HG03103 (cell line): ENCODE results near the gene ALG12.

ENCODE experiments used
- ATAC-seq: cut with Tn5 transposase; IDR thresholded peaks from one replicate; pipeline ENCODE4 v1.9.1; 2021; ENCODE audit warnings: low read depth; ENCODE audit not compliant: unreplicated experiment

ALG12 gene

DNA sequence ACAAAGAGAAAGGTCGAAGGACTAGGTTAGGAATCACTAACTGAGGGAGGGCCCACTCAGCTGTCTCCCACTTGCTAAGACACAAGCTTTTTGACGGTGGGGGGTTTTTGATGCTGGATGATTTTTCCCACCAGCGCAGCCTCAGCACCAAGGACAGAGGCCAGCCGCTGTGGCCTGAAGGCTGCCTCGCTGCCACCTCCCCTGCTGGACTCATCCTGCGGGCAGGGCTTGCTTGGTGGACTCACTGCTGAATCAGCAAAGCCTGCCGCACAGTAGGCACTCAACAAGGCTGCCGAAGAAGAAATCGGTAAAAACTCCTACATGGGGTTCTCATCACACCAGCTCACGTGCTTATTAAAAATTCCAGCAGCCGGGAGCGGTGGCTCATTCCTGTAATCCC, 2.6 kb downstream of the ALG12 start:
- ATAC-seq, result no peak

DNA sequence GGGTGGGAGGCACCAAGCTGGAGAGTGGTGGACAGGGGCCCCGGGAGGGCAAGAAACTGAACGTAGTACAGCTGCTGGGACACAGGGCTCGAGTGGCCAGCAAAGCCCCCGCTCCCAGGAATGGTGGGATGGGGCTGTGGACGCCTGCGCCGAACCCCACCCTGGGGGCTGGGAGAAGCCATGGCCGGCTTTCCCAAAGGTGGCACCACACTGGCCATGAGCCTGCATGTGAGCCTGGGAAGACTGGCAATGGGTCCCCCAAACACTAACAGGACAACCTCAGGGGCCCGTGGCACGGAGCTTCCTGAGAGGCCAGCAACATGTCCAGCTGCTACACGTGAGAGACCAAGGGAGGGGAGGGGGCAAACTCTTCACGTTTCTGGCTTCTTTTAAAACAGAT, 4.0 kb downstream of the ALG12 start:
- ATAC-seq, result no peak

DNA sequence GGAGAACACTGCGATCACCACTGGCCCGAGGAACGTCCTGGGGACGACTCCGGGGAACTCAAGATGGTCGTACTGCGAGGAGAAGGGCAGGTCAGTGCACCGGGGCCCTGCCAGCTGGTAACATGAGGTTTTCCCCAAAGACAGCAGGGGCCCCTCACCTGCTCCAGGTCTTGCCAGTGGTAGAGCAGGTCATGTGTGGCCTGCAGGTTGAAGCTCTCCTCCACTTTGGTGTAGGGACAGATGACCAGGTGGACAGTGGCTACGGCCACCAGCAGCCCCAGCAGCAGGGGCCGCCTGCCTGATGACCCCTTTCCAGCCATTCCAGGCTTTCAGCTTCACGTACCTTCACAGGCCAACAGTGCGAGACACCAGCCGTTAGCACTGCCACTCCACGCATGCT, 4.8 kb downstream of the ALG12 start:
- ATAC-seq, result no peak

DNA sequence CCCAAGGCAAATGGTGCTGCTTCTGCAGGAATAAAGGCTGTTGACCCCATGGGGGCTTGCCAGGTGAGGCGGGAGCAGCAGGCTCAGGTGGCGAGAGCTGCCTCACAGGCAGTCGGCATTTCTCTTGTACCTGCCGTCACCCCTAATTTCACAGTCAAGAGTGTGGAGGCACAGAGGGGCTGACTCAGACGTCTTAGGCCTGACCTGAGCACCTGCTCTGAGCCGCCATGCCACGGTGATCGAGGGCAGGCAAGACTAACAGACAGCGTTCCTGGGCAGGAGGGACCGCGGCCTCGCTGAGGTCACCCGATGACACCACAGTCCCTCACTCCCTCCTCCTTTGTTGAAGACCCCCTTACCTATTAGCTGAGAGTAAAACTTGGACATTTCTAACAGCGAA, 5.2 kb downstream of the ALG12 start:
- no peak for ATAC-seq

DNA sequence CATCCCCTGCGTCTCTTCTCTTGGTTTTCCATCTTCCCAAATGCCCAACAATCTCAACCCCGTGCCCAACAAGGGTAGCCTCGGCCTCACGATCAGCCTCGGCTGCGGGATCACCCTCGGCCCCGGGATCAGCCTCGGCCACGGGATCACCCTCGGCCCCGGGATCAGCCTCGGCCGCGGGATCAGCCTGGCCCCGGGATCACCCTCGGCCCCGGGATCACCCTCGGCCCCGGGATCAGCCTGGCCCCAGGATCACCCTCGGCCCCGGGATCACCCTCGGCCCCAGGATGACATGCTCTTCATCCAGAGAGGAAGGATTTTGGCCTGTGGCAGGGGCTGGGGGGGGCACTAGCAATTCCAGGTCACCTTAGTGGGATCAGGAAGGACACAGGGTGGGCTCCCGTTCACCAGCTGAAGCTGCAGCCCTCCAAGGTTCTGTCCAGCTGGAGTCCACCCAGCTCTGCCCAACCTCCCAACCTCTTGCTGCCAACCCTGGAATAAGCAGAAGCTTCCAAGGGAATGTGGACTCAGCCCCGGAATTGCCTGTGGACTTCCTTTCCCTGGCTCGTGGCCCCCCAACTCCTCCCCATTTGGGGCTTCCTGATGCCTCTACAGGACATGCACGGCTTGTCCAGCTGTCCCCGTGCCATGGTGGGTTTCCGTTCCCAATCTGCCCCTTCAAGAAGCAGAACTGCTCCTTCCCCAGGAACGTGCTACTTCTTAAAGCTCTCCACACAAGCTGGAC, 6.2 kb downstream of the ALG12 start:
- no peak for ATAC-seq

DNA sequence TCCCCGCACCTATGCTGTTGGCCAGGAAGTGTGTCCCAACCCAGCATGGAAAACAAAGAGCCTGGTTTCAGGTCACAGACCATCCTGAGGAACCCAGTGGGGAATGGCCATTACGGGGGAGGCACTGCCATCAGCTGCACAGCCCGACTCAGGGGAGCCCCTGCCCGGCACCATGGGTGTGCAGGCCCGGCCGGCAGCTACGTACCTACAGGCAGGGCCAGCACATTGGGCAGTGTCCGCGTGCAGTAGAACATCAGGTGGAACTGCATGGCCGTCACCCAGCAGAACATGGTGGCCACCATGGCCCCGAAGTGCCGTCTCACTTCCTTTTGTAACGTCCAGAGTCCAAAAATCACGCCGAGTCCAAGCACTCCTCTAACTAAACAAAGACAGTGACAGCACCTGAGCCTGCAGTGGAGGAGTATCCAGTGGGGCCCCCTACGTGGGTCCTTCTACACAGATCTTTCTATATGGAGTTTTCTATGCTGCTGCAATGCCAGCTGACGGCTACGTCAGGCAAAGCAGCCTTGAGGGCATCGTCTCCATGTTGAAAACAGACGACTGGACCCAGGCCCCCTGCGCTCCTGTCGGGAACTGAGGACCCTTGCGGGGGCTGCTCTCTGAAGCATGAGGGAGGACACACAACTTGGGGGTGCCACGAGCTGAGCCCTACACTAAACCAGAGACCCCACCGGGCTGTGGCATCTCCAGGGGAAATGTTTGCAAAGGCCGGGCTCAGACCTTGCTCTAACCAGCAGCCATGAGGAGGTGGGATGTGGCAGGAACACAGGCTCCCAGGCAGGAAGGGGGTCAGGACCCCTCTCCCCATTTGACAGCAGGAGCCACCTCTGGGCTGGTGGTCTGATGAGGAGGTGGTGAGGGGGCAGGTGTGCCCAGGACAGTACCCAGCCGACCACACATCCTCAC, 7.7 kb downstream of the ALG12 start:
- ATAC-seq, result no peak

DNA sequence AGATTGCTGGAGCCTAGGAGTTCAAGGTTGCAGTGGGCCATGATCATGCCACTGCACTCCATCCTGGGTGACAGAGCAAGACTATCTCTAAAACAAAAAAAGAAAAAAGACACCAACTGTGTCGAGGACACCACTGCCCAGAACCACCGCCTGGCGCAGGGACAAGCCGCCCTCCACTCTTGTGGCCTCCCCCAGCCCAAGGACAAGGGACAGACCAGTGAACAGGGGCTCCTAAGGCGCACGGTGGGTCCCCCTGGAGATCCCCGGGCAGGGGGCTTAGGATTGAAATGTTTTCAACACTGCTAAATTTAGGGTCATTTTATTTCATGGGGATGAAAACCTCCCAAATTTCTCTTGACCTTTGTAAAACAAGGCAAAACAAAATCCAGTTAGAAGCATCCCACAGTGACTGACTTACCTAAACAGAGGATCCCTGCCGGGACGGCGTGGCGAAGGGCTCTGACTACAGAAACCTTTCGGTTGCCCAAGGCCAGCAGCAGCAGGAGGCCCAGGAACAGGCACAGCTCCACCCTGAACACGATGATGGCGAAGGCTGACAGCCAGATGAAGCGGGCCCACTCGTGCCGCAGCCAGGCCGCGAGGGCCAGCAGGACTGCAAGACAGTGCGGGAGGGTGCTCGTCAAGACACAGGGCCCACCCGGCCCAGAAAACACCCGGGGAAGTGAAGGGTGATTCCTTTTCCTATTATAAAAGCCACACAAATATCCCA, 8.6 kb downstream of the ALG12 start:
- ATAC-seq, result no peak

DNA sequence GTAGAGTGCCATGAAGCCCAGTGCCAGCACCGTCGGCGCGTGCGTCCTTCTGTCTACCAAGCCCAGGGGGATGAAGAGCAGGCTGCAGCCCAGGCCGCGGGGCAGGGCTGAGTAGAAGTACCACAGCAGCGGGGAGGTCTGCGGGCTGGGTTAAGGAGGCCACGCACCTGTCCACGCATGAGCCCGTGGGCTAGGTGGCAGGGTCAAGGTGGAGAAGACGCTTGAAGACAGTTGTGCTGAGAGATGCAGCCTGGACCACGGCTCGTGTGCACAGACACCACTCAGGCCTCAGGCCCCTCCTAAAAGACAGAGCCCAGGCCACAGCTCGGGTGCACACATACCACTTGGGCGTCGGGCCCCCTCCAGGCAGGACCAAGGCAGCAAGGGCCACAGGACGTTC, 10.4 kb downstream of the ALG12 start:
- no peak for ATAC-seq

DNA sequence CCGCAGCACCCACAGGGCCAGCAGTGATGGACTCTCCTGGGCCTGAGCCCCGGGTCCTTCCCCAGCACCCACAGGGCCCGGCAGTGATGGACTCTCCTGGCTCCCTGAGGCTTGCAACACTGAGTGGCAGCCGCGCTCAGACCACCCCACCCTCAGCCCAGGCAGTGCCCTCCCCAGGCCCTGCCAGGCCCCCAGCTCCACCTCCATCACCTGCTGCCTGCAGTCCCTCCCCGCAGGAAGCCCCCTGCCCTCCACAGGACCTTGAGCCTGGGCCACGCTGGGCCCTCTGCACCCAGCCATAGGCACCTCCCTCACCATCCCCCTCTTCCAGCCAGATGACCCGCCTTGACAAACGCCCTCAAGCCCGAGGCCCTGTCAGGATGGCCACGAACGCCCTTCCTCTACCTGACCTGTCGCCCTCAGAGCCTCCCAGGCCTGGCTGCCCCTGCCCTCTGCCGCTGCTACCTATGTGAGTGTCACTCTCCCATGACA, 11.4 kb downstream of the ALG12 start:
- no peak for ATAC-seq

DNA sequence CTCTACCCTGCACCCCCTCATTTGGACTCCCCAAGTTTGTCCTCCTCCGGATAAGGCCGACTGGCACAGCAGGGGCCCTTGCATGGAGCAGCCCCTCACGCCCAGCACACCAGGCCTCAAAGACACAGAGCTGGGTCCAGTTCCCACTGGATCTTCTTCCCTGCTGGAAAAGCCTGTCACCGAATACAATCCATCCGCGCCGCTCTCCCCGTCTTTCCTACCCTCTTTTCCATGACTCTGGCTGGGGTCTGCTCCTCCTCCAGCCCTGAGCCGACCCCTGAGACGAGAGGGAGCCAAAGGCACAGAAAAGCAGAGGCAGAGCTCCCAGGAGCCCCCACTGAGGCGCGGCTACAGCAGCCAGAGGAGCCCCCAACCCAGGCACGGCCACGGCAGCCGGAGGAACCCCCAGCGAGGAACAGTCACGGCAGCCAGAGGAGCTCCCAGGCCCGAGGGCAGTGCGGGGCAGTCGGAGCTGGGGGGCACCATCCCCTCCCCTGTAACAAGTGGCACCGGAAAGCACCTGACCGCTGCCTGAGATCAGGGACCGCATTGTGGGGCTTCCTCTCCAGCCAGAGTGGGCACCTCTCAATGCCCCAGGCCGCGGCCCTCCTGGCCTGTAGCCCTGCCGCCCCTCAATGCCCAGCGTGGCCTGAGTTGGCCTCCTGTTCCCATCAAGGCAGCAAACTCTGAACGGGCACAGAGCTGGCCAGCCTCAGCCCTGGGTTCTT, 12.0 kb downstream of the ALG12 start:
- ATAC-seq, result no peak

DNA sequence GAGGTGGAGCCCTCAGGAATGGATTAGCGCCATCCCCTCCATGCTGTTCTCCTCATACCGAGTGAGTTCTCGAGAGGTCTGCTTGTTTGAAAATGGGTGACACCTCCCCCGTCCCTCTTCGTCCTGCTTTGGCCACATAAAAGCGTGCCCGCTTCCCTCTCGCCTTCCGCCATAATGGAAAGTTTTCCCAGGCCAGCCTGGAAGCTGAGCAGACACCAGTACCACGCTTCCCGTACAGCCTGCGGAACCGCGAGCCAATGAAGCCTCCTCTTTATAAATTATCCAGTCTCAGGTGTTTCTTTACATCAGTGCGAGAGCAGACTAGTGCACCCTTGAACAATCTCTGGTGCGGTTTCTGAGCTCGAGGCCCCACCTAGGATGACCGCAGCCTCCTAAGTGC, 12.8 kb downstream of the ALG12 start:
- no peak for ATAC-seq

DNA sequence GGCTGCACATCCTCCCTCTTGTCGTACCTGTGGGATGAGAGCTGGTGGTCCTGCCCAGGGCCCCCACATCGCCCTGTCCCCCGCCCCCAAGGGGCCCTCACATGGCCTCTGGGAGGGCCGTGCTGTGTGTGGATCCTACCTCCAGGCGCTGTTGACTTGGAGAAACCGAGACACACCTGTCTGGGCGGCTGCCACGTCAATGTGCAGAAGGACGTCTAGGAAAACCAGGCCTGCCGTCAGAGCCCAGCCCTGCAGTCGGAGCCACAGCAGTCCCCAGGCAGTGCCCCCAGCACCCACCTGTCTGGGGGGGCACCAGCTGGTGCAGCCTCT, 14.2 kb downstream of the ALG12 start:
- ATAC-seq, result no peak

DNA sequence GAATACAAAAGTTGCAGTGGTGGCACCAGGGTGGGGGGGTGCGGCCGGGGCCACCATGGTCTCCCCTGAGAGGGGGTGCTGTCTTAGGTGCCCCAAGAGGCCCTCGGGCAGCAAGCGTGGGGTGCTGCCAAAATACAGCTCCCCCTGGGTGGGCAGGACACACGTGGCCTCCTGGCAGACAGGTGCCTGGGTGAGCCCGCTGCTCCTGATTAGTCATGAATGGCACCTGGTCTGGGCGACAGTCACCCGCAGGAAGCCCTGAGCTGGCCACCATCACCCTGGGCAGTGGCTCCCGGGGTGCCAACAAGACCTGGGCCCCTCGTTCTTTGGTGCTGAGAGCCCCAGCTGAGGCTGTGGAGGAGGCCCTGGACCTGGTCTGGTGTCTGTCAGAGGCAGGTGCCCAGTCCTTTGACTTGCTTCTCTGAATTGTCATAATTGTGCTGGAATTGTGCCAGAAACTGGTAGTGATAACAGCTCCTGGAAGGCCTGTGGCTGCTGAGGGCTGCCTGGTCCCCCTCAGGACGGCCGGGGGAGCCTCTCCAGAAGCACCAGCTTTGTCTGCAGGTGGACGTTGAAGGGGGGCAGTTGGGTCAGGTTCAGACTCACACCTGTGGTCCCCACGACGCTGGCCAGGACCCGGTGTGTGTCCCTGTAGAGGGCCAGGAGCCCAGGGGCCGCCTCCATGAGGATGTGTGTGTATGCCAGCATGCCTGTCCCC, 14.8 kb downstream of the ALG12 start:
- no peak for ATAC-seq

DNA sequence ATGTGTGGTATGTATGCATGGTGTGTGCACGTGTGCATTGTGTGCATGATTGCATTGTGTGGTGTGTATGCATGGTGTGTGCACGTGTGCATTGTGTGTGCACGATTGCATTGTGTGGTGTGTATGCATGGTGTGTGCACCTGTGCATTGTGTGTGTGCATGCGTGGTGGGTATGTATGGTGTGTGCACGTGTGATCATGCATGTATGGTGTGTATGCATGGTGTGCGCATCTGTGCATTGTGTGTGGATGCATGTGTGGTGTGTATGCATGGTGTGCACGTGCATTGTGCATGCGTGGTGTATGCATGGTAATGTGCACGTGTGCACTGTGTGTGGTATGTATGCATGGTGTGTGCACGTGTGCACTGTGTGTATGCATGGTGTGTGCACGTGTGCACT, 16.8 kb downstream of the ALG12 start:
- no peak for ATAC-seq

DNA sequence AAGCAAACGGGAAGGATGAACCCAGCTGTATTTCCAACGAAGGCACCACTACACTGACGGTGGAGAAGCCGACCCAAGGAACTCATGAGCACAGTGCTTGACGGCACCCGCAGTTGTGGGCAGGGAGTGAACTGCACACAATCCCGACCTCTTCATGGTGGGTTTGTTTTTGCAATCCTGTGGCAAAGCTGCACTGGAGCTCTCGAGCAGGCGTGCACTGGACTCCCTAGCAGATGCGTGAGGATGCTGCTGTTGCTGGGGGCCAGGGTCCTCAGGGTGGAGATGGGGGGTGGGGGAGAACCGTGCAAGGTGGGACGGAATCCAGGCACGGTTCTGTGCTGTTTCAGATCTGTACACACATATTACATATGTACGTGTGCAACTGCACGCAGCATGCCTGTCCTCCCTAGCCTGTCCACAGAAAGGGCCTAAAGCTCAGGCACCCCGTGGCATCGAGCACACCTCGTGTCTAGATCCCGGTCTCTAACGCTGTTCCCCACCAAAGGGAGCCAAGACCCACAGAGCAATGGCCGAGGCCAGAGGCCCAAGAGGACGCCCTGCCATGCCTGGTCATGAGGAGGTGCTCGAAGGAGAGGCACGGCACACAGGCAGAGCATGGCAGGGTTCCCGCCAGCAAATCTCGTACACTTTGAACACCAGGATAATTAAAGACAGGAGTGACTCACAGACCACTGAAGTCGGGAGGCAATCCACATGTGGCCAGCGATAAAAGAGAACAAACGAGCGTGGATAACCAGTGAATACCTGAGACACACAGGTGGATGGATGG, 17.6 kb downstream of the ALG12 start:
- no peak for ATAC-seq

DNA sequence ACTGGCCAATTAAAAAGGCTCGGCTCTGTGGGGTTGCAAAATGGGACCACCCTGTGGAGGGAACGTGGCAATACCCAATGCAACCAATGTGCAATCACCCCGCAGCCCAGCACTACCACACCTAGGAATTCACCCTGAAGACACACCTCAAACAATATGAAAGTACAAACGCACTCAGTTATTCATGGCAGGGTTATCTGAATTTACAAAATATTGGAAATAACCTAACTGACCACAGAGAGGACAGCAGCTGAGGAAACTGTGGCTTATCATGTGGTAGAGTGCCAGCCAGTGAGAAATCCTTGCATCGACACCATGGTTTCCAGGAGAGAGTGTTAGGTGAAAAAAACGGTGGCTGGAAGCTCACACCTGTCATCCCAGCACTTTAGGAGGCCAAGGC, 18.7 kb downstream of the ALG12 start:
- ATAC-seq, result no peak

DNA sequence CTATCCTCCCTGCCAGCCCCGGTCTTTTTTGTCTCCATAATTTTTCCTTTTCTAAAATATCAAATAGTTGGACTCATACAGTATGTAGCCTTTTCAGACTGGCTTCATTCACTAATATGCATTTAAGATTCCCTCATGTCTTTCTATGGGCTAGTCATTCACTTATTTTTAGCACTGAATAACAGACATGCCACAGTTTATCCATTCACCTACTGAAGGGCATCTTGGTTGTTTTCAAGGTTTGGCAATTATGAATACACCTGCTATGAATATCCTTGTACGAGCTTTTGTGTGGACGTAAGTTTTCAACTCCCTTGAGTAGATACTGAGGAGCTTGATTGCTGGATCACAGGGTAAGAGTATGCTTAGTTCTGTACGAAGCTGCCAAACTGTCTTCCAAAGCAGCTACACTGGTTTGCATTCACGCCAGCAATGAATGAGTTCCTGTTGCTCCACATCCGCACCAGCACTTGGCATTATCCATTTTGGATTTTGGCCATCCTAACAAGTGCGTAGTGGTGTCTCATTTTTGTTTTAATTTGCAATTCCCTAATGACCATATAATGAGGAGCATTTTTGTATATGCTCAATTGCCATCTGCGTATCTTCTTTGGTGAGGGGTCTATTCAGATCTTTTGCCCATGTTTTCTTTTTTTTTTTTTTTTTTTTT, 21.1 kb downstream of the ALG12 start:
- no peak for ATAC-seq

DNA sequence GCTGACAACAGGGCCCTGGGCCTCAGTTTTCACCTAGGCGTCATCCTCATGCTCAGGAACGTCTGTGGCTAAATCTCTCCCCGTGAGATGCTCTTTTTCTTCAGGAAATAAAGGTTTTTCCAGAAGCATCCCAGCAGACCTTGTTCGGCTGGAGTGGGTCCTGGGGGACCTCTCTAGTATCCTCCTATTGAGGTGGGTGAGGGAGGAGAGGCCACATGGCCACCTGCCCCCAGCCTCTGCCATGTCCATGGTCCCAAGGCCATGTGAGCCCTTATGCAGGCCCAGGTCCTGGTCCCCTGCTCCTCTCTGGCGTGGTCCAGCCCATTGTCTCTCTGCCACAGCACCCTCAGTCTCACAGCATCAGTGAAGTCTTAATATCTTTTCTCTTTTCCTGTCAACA, 22.0 kb downstream of the ALG12 start:
- ATAC-seq, result no peak
